Subcutaneous adipose tissue (tissue), 4 donors: ENCODE measurements around the gene FAM53B. TPM values are rescaled to one million over a fixed set of nuclear protein-coding genes. Genes with fewer than 3 reads are reported as not detected.

Experiments
- CTCF ChIP-seq: fragments of 450-650 bp; IDR thresholded peaks from one replicate; pipeline ENCODE4 v1.5.1; 2016; ENCODE audit warnings: low read depth, mild to moderate bottlenecking, control low read depth, antibody characterized with exemption, moderate library complexity
- total RNA-seq, 4 donors: library from RNA; depleted of rRNA; stranded (reverse); fragments of >200 nt; gene quantifications; one replicate each; pipeline ENCODE4 v1.1.0, GENCODE V29; 2016

The FAM53B gene
- total RNA-seq, 4 donors from 2014 or later, result 13.5 to 39.2 (median 29.5) TPM

- TF ChIP-seq CTCF, result no peak
These were observed 124.2 kb downstream of the FAM53B start for GRCh38 chr10:124619802-124620490.

GRCh38 chr10:124619195-124619594, 125.0 kb downstream of the FAM53B start:
- TF ChIP-seq CTCF, result no peak

GRCh38 chr10:124618470-124619073, 125.6 kb downstream of the FAM53B start:
- TF ChIP-seq CTCF, result no peak

GRCh38 chr10:124616836-124617130, 127.4 kb downstream of the FAM53B start:
- TF ChIP-seq CTCF, result no peak

GRCh38 chr10:124616040-124616835, 127.9 kb downstream of the FAM53B start:
- no peak for TF ChIP-seq CTCF

GRCh38 chr10:124615259-124615658, 128.9 kb downstream of the FAM53B start:
- TF ChIP-seq CTCF, result no peak

- no peak for TF ChIP-seq CTCF
These were observed 130.0 kb downstream of the FAM53B start for GRCh38 chr10:124614003-124614659.
